Heart right ventricle (tissue), 16 donors: ENCODE data around the gene TREX2. TPM values are rescaled to one million over a fixed set of nuclear protein-coding genes. Genes with fewer than 3 reads are reported as not detected.

Experiments
- ATAC-seq, 8 donors: fragments of 200-7000 bp; cut with Tn5 transposase; one replicate each; pipeline ENCODE4 v1.9.1; 2020; ENCODE audit warnings: mild to moderate bottlenecking in 8 of 8, moderate library complexity in 8 of 8, moderate number of reproducible peaks in 1 of 8
- DNase-seq, 2 donors: peaks; one replicate each; pipeline ENCODE4 v3.0.0-alpha.2; 2020
- H3K27ac ChIP-seq, 10 donors: fragments of 200-600 bp; sonication (generic) in 2 of 10; one replicate each; pipeline versions ENCODE4 v1.5.0 to v1.8.0; 2020 to 2022; ENCODE audit warnings: mild to moderate bottlenecking in 3 of 10
- H3K27me3 ChIP-seq, 7 donors: fragments of 200-600 bp; one replicate each; pipeline ENCODE4 v1.8.0; 2021 to 2022; ENCODE audit warnings: mild to moderate bottlenecking in 2 of 7
- H3K36me3 ChIP-seq, 9 donors: fragments of 200-600 bp; sonication (generic) in 1 of 9; one replicate each; pipeline versions ENCODE4 v1.5.0 to v1.8.0; 2020 to 2022; ENCODE audit warnings: mild to moderate bottlenecking in 2 of 9
- H3K4me1 ChIP-seq, 9 donors: fragments of 200-600 bp; sonication (generic) in 1 of 9; one replicate each; pipeline versions ENCODE4 v1.5.0 to v1.8.0; 2020 to 2022; ENCODE audit warnings: mild to moderate bottlenecking in 4 of 9
- H3K4me3 ChIP-seq, 10 donors: fragments of 200-600 bp; sonication (generic) in 2 of 10; one replicate each; pipeline versions ENCODE4 v1.5.0 to v1.8.0; 2020 to 2022; ENCODE audit warnings: mild to moderate bottlenecking in 7 of 10, moderate library complexity in 2 of 10
- H3K9me3 ChIP-seq, 11 donors: fragments of 200-600 bp in 10 of 11; sonication (generic) in 2 of 11; one replicate each; pipeline versions ENCODE4 v1.5.0 to v1.8.0; 2013 to 2022; ENCODE audit warnings: mild to moderate bottlenecking in 2 of 11, control low read depth in 1 of 11, moderate library complexity in 1 of 11
- WGBS, 2 donors: extraction: QIAGEN DNeasy Blood & Tissue Kit; methylation state at CpG; one replicate each; pipeline ENCODE4 v1.1.7; 2013; ENCODE audit warnings: inconsistent platforms in 1 of 2; 5-methylcytosine and 5-hydroxymethylcytosine counted together
- intact Hi-C, 10 donors: fragments of 100-400 bp; cut with DNase I; formaldehyde crosslinking; loops; one replicate each; pipeline versions ENCODE4 v1.11.1 to v1.14.2; 2022
- long read RNA-seq, 3 donors: library from polyadenylated mRNA; unstranded; transcript quantifications; one replicate each; pipeline ENCODE4 v2.0.0, GENCODE V29; 2020 to 2021
- polyA plus RNA-seq, 2 donors: library from polyadenylated mRNA; stranded (reverse); fragments of 200-250 nt; gene quantifications; one replicate each; pipeline ENCODE4 v1.2.3, GENCODE V29; 2013
- total RNA-seq, 10 donors: library from RNA; stranded (reverse); fragmentation: NEBNext Ultra II Directional in 3 of 10; extraction: Animal tissue kit (Norgen Biotek cat#: 25700) in 3 of 10; gene quantifications; one replicate each; pipeline versions ENCODE4 v1.2.1 to v1.2.4, GENCODE V29; 2021 to 2023
- TF ChIP-seq, protein P1 (sequence below), 9 donors: fragments of 200-600 bp; sonication (generic) in 2 of 9; IDR thresholded peaks; one replicate each; pipeline versions ENCODE4 v1.5.0 to v1.8.0; 2021 to 2022; ENCODE audit warnings: antibody characterized with exemption in 9 of 9, mild to moderate bottlenecking in 5 of 9, moderate library complexity in 1 of 9
- donor health status: Arrhythmogenic right ventricular cardiomyopathy.
- donor health status: ischemic (EF 13 %, LVEDD 7.1; RV severe dilation, severe dysfunction).
- donor health status: healthy with polysubstance abuse.
- donor health status: DM: no; HTN: yes; CAD: no.
- donor health status: DM: no; HTN: no; CAD: no.
- donor health status: ischemic (EF 25% LVEDD 6.9; RV normal size, moderate dysfunction).
- donor health status: ischemic (EF 25% LVEDD 5.7; RV mildly dilated, moderate dysfunction).
- donor health status: healthy.
- donor health status: DM: yes; HTN: yes; CAD: no.
- donor health status: Ischemic cardiomyopathy.
- donor health status: ischemic (EF 35%, LVEDD 5.7; RV mildly dilated, moderate dysfunction).
- donor health status: nonischemic (EF 11% LVEDD 7.7; RV severe dilation, severe dysfunction).
- donor health status: DM: yes; HTN: yes; CAD: no.
- donor health status: PGD.
- donor health status: ischemic (EF 29% LVEDD 5.4; RV normal size, mild dysfunction).
- donor health status: nonischemic (EF 23%, LVEDD 6.1; RV moderate dilation, normal function).

Gene TREX2
- under 1 TPM in 6 of 10 donors, not detected in 4; 0.20 to 0.33 (median 0.26) TPM for total RNA-seq
- polyA plus RNA-seq, result under 1 TPM; 0.36 to 0.44 TPM
- long read RNA-seq, donor 1, partial matches to known transcripts, result 1 of 3 reads
- long read RNA-seq, donor 1, other reads (novel, unspliced or antisense), result 2 of 3 reads
- long read RNA-seq, donor 2, partial matches to known transcripts, result 4 of 6 reads
- long read RNA-seq, donor 2, other reads (novel, unspliced or antisense), result 2 of 6 reads
- long read RNA-seq, donor 3, partial matches to known transcripts, result 10 of 16 reads
- long read RNA-seq, donor 3, other reads (novel, unspliced or antisense), result 6 of 16 reads

- no peak for DNase-seq
- ATAC-seq, result no peak
- no peaks in the 10 kb centered on the region for H3K4me1 ChIP-seq
- intact Hi-C loops, result no loop called here
- no peak within 1 kb of the TSS for H3K4me3 ChIP-seq
- no peaks in the 10 kb centered on the region for H3K9me3 ChIP-seq
- H3K27me3 ChIP-seq, result peaks cover 0 to 10% (median 0%) of the 10 kb centered on the region in 7 donors
- H3K36me3 ChIP-seq, result peaks cover 0 to 14% (median 0%) of the 10 kb centered on the region in 9 donors
- TF ChIP-seq, protein P1, sequence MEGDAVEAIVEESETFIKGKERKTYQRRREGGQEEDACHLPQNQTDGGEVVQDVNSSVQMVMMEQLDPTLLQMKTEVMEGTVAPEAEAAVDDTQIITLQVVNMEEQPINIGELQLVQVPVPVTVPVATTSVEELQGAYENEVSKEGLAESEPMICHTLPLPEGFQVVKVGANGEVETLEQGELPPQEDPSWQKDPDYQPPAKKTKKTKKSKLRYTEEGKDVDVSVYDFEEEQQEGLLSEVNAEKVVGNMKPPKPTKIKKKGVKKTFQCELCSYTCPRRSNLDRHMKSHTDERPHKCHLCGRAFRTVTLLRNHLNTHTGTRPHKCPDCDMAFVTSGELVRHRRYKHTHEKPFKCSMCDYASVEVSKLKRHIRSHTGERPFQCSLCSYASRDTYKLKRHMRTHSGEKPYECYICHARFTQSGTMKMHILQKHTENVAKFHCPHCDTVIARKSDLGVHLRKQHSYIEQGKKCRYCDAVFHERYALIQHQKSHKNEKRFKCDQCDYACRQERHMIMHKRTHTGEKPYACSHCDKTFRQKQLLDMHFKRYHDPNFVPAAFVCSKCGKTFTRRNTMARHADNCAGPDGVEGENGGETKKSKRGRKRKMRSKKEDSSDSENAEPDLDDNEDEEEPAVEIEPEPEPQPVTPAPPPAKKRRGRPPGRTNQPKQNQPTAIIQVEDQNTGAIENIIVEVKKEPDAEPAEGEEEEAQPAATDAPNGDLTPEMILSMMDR (IDR thresholded peaks at IDR 0.05), result no peak
- H3K27ac ChIP-seq, result no peak within 1 kb of the TSS
- 86 to 88% methylated on average over 27 to 30 of the region's 30 CpGs for WGBS, 2 donors
Measured at GRCh38 chrX:153445856-153446635, at the start of gene TREX2. Gene TREX2, minus strand, starts transcription at chrX:153446056. Its CDS starts 626 bp downstream, at chrX:153445430.

GRCh38 chrX:153495362-153495751 is 49.5 kb upstream of the TREX2 start:
- peaks cover 0 to 18% (median 0%) of the 10 kb centered on the region in 7 donors for H3K27me3 ChIP-seq
- H3K4me1 ChIP-seq, result peaks cover 0 to 27% (median 5%) of the 10 kb centered on the region in 9 donors
- 26 to 30% methylated on average over 16 to 17 of the region's 17 CpGs for WGBS, 2 donors
- H3K27ac ChIP-seq, result peak overlapping the region in 9 of 10 donors; percentile 52 to 81 (median 69)
- no peaks in the 10 kb centered on the region for H3K36me3 ChIP-seq
- intact Hi-C loops, result loop anchor here in 3 of 10 donors (2.0 kb wide), 2 partner anchors 19 to 25 kb away; partner anchors contain the start of gene HAUS7 (in 2 of the 3)
- ATAC-seq (peak in 7 of 8 donors; percentile 8 to 50 (median 30)), DNase-seq (peak in 1 of 2 donors; percentile 46)
- peak overlapping the region in 9 of 10 donors; percentile 29 to 58 (median 50) for H3K4me3 ChIP-seq
- TF ChIP-seq, protein P1 (IDR thresholded peaks at IDR 0.05), result peak in 1 of 9 donors; percentile 1
- no peaks in the 10 kb centered on the region for H3K9me3 ChIP-seq

GRCh38 chrX:153494541-153495361 is 48.9 kb upstream of the TREX2 start, which contains the start of gene BGN:
Gene BGN, plus strand, starts transcription at chrX:153494980. Its CDS starts 9,652 bp downstream, at chrX:153504632.
- intact Hi-C loops, result loop anchor here in 3 of 10 donors (2.0 kb wide), 2 partner anchors 18 to 24 kb away; partner anchors contain the start of gene HAUS7 (in 2 of the 3)
- Histone ChIP-seq H3K4me1 (peaks cover 0 to 21% (median 5%) of the 10 kb centered on the region in 9 donors), H3K9me3 (no peaks in the 10 kb centered on the region), H3K4me3 (peak within 1 kb of the TSS; percentile 10 to 58 (median 50)), H3K27ac (peak within 1 kb of the TSS in 9 of 10 donors; percentile 52 to 81 (median 71)), H3K36me3 (no peaks in the 10 kb centered on the region), H3K27me3 (peaks cover 0 to 18% (median 0%) of the 10 kb centered on the region in 7 donors)
- DNase-seq (peak; percentile 47 to 59), ATAC-seq (peak; percentile 31 to 71 (median 64))
- TF ChIP-seq, protein P1 (IDR thresholded peaks at IDR 0.05), result peak in 7 of 9 donors; percentile 8 to 58 (median 41)
- WGBS, 2 donors, result 10 to 11% methylated on average over 5 to 37 of the region's 41 CpGs
